GM06990 (cell line): Measurements from ENCODE around the gene RASSF8.

Experiments
- DNase-seq: peaks from one replicate; pipeline ENCODE4 v3.0.0-alpha.2; 2011; ENCODE audit not compliant: insufficient read length; ENCODE audit errors: extremely low read depth
- H3K27me3 ChIP-seq: replicated peaks from 2 replicates; pipeline ENCODE4 v1.6.0; 2011; ENCODE audit warnings: low read length; ENCODE audit not compliant: control insufficient read depth, insufficient read depth
- H3K36me3 ChIP-seq: 2 replicates; pipeline ENCODE4 v1.5.1; 2011; ENCODE audit warnings: low read length; ENCODE audit not compliant: control insufficient read depth, insufficient read depth
- H3K4me3 ChIP-seq: replicated peaks from 2 replicates; pipeline ENCODE4 v1.5.1; 2011; ENCODE audit warnings: low read depth, mild to moderate bottlenecking, control low read depth, low read length
- CTCF ChIP-seq: IDR thresholded peaks from 2 replicates; pipeline ENCODE4 v1.5.1; 2011; ENCODE audit warnings: low read length, control low read depth, mild to moderate bottlenecking, inconsistent platforms; ENCODE audit not compliant: insufficient read depth, poor library complexity, severe bottlenecking

Gene RASSF8

GRCh38 chr12:26121323-26122060 is 163.0 kb downstream of the RASSF8 start:
- TF ChIP-seq CTCF: no peak
- Histone ChIP-seq H3K4me3 (peak overlapping the region; percentile 57), H3K36me3 (no peaks in the 10 kb centered on the region), H3K27me3 (peaks cover 2% of the 10 kb centered on the region)
- no peak for DNase-seq

- TF ChIP-seq CTCF: no peak
- no peaks in the 10 kb centered on the region for H3K36me3 ChIP-seq
- DNase-seq: peak; percentile 62
- H3K4me3 ChIP-seq: peak overlapping the region; percentile 57
- H3K27me3 ChIP-seq: peaks cover 2% of the 10 kb centered on the region
These were observed 163.7 kb downstream of the RASSF8 start for GRCh38 chr12:26122061-26122680.

- H3K27me3 ChIP-seq: peaks cover 2% of the 10 kb centered on the region
- no peaks in the 10 kb centered on the region for H3K36me3 ChIP-seq
- peak; percentile 54 for TF ChIP-seq CTCF
- peak overlapping the region; percentile 57 for H3K4me3 ChIP-seq
- DNase-seq: peak; percentile 51
These were observed 164.4 kb downstream of the RASSF8 start for GRCh38 chr12:26122681-26123481.

GRCh38 chr12:26123482-26123980 is 165.0 kb downstream of the RASSF8 start:
- no peak for DNase-seq
- TF ChIP-seq CTCF: no peak
- H3K27me3 ChIP-seq: peaks cover 3% of the 10 kb centered on the region
- peak overlapping the region; percentile 57 for H3K4me3 ChIP-seq
- H3K36me3 ChIP-seq: no peaks in the 10 kb centered on the region

- peak; percentile 39 for DNase-seq
- no peaks in the 10 kb centered on the region for H3K36me3 ChIP-seq
- H3K27me3 ChIP-seq: peaks cover 3% of the 10 kb centered on the region
- peak within 1 kb of the TSS; percentile 65 for H3K4me3 ChIP-seq
- TF ChIP-seq CTCF: no peak
These were observed 166.2 kb downstream of the RASSF8 start, which contains the start of gene BHLHE41 for GRCh38 chr12:26124446-26125399. Gene BHLHE41 (minus strand): TSS chr12:26125037. CDS start chr12:26124779, 258 bp downstream.
